Esophagus squamous epithelium (tissue), 5 donors: ENCODE measurements around the gene YKT6. TPM values are rescaled to one million over a fixed set of nuclear protein-coding genes. Genes with fewer than 3 reads are reported as not detected.

Source experiments
- DNase-seq: peaks from one replicate; lab custom pipeline; 2025; lab: John Stamatoyannopoulos, UW
- H3K27ac ChIP-seq, 4 donors: fragments of 200-600 bp; sonication (generic); one replicate each; pipeline ENCODE4 v1.5.1; 2016 to 2019; ENCODE audit warnings: mild to moderate bottlenecking in 1 of 4
- H3K27me3 ChIP-seq, 4 donors: fragments of 200-600 bp; sonication (generic); 1 replicate in 3 of 4; 2 replicates in 1 of 4; pipeline versions ENCODE4 v1.5.1 to v1.6.0; 2017 to 2021; ENCODE audit warnings: antibody characterized with exemption in 1 of 4
- H3K36me3 ChIP-seq, 3 donors: fragments of 200-600 bp; sonication (generic); one replicate each; pipeline ENCODE4 v1.5.1; 2016 to 2019
- H3K4me1 ChIP-seq, 3 donors: fragments of 200-600 bp; sonication (generic); one replicate each; pipeline ENCODE4 v1.5.1; 2017 to 2019
- H3K4me3 ChIP-seq, 4 donors: fragments of 200-600 bp; sonication (generic); 1 replicate in 3 of 4; 2 replicates in 1 of 4; pipeline ENCODE4 v1.5.1; 2016 to 2019; ENCODE audit warnings: mild to moderate bottlenecking in 2 of 4, moderate library complexity in 1 of 4
- H3K9me3 ChIP-seq, 3 donors: fragments of 200-600 bp; sonication (generic); one replicate each; pipeline ENCODE4 v1.5.1; 2016 to 2019
- CTCF ChIP-seq, 6 experiments: fragments of 450-650 bp in 4 of 6; fragments of 200-600 bp in 2 of 6; sonication (generic) in 2 of 6; IDR thresholded peaks; one replicate each; pipeline ENCODE4 v1.5.1; 2016 to 2019; ENCODE audit warnings: antibody characterized with exemption in 6 of 6, mild to moderate bottlenecking in 4 of 6, moderate library complexity in 4 of 6
- POLR2A ChIP-seq, 4 donors: fragments of 450-650 bp; IDR thresholded peaks; one replicate each; pipeline ENCODE4 v1.6.1; 2017; ENCODE audit warnings: antibody characterized with exemption in 4 of 4, mild to moderate bottlenecking in 4 of 4, moderate library complexity in 3 of 4
- WGBS, 2 donors: methylation state at CpG; one replicate each; pipeline ENCODE4 v1.1.5; 2018; 5-methylcytosine and 5-hydroxymethylcytosine counted together
- intact Hi-C: fragments of 100-400 bp; cut with DNase I; formaldehyde crosslinking; loops from one replicate; pipeline ENCODE4 v1.15.0; 2022
- total RNA-seq, 4 donors: library from RNA; depleted of rRNA; stranded (reverse); fragments of >200 nt; gene quantifications; one replicate each; pipeline ENCODE4 v1.1.0, GENCODE V29; 2016
- donor health status: DM: yes; HTN: yes; CAD: no.

Gene YKT6
- total RNA-seq, 4 donors from 2014 or later = 56.3 to 91.8 (median 65.1) TPM

- no peak overlapping the region for H3K4me3 ChIP-seq
- TF ChIP-seq POLR2A (IDR thresholded peaks at IDR 0.05) (no peak), CTCF (IDR thresholded peaks at IDR 0.05) (no peak)
- H3K27ac ChIP-seq = no peak overlapping the region
- WGBS, 2 donors = 79 to 95% methylated on average over 5 to 9 of the region's 17 CpGs
- DNase-seq = no peak
- peaks cover 0 to 8% (median 0%) of the 10 kb centered on the region in 4 donors for H3K27me3 ChIP-seq
- intact Hi-C loops = no loop called here
- H3K4me1 ChIP-seq = peaks cover 0 to 21% (median 3%) of the 10 kb centered on the region in 3 donors
- no peaks in the 10 kb centered on the region for H3K9me3 ChIP-seq
- peaks cover 0 to 11% (median 0%) of the 10 kb centered on the region in 3 donors for H3K36me3 ChIP-seq
These were observed 17.1 kb downstream of the YKT6 start for GRCh38 chr7:44217852-44218402.

GRCh38 chr7:44218418-44219201 is 17.8 kb downstream of the YKT6 start:
- intact Hi-C loops = no loop called here
- DNase-seq = no peak
- no peak for TF ChIP-seq POLR2A (IDR thresholded peaks at IDR 0.05)
- TF ChIP-seq CTCF (IDR thresholded peaks at IDR 0.05) = no peak

DNA sequence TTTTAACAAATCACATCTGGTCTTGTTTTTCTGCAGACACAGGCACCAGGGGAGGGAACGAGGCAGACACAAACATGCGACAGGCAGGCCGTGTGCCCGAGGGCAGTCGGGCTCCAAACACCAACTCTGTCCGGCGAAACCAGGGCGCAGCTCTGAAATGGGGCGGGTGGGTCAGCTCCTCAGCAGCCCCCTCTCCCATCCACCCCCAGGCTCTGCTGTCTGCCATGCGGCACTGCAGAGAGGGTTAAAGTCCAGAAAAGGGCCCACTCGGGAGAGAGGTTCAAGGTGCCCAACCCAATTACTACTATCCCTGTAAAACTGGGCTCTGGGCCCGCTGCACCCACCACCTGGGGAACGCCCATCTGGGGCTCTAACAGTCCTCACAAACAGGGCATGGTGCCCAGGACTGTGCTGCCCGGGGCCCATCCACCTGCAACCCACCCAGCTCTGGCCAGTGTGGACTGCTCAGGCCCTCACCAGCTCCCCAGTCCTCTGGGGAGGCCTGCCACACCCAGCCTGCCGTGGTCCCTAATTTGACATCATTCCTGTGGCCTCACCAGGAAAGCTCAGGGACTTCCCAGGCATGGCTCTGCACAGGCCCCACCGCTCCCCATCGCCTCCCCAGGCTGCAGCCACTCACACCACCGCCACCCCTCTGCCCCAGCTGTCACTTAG is 18.7 kb downstream of the YKT6 start:
- intact Hi-C loops = no loop called here
- Histone ChIP-seq H3K9me3 (no peaks in the 10 kb centered on the region), H3K27me3 (peaks cover 0 to 14% (median 0%) of the 10 kb centered on the region in 4 donors), H3K36me3 (no peaks in the 10 kb centered on the region), H3K4me3 (no peak overlapping the region), H3K27ac (no peak overlapping the region), H3K4me1 (peaks cover 3 to 37% (median 9%) of the 10 kb centered on the region in 3 donors)
- TF ChIP-seq CTCF (IDR thresholded peaks at IDR 0.05) (no peak), POLR2A (IDR thresholded peaks at IDR 0.05) (no peak)
- WGBS, 2 donors = 84 to 93% methylated on average over 5 to 17 of the region's 18 CpGs
- DNase-seq = no peak

More at GRCh38 chr7:44218418-44219201, 17.8 kb downstream of the YKT6 start:
- WGBS, 2 donors = 83 to 89% methylated on average over 15 to 17 of the region's 26 CpGs
- Histone ChIP-seq H3K27ac (no peak overlapping the region), H3K27me3 (peaks cover 0 to 12% (median 0%) of the 10 kb centered on the region in 4 donors), H3K4me3 (no peak overlapping the region), H3K9me3 (no peaks in the 10 kb centered on the region), H3K4me1 (peaks cover 2 to 28% (median 3%) of the 10 kb centered on the region in 3 donors), H3K36me3 (peaks cover 0 to 4% (median 0%) of the 10 kb centered on the region in 3 donors)

DNA sequence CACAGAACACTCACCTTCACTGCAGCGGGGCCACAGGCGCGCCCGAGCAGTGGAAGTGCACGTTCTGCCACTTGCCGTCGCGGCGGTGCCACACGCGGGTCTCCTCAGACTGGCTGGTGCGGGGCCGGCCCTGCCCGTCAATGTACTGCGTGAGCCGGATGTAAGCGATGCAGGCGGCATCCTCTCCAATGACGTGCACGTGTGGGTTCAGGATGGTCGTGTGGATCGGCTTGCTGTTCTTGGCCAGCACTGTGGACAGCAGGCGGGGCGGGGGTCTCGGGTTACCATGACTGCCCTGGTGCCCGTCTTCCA is 19.2 kb downstream of the YKT6 start:
- Histone ChIP-seq H3K27ac (no peak overlapping the region), H3K27me3 (peaks cover 0 to 19% (median 0%) of the 10 kb centered on the region in 4 donors), H3K4me1 (peaks cover 4 to 42% (median 12%) of the 10 kb centered on the region in 3 donors), H3K9me3 (no peaks in the 10 kb centered on the region), H3K4me3 (no peak overlapping the region), H3K36me3 (no peaks in the 10 kb centered on the region)
- no peak for DNase-seq
- no peak for TF ChIP-seq POLR2A (IDR thresholded peaks at IDR 0.05)
- TF ChIP-seq CTCF (IDR thresholded peaks at IDR 0.05) = no peak
- intact Hi-C loops = no loop called here
- 80 to 97% methylated on average over 1 to 6 of the region's 26 CpGs for WGBS, 2 donors
